Testis (tissue), 3 donors: Measurements from ENCODE around the gene ESRRB. TPM values are rescaled to one million over a fixed set of nuclear protein-coding genes. Genes with fewer than 3 reads are reported as not detected.
"Not testable (repeated sequence)": the region's sequence is repeated elsewhere in the genome, so short reads cannot be mapped to it uniquely, and the experiment has no call there.

Experiments used
- DNase-seq: peaks from one replicate; pipeline ENCODE4 v3.0.0-alpha.2; 2019
- H3K27ac ChIP-seq, 2 donors: fragments of 200-600 bp; sonication (generic); one replicate each; pipeline ENCODE4 v1.5.1; 2019
- H3K27me3 ChIP-seq: fragments of 200-600 bp; sonication (generic); one replicate; pipeline ENCODE4 v1.5.1; 2019
- H3K36me3 ChIP-seq: fragments of 200-600 bp; sonication (generic); one replicate; pipeline ENCODE4 v1.5.1; 2017; ENCODE audit warnings: low read depth; ENCODE audit errors: missing control alignments
- H3K4me1 ChIP-seq: fragments of 200-600 bp; sonication (generic); one replicate; pipeline ENCODE4 v1.5.1; 2019
- H3K4me3 ChIP-seq, 2 donors: fragments of 200-600 bp; sonication (generic); one replicate each; pipeline ENCODE4 v1.5.1; 2017 to 2019
- H3K9me3 ChIP-seq: fragments of 200-600 bp; sonication (generic); one replicate; pipeline ENCODE4 v1.5.1; 2017
- POLR2A ChIP-seq: fragments of 450-650 bp; IDR thresholded peaks from one replicate; pipeline ENCODE4 v1.6.1; 2017; ENCODE audit warnings: antibody characterized with exemption, mild to moderate bottlenecking, moderate library complexity
- WGBS, 2 donors: methylation state at CpG; one replicate each; pipeline ENCODE4 v1.1.5; 2018; 5-methylcytosine and 5-hydroxymethylcytosine counted together
- intact Hi-C: fragments of 100-400 bp; cut with DNase I; formaldehyde crosslinking; loops from one replicate; pipeline ENCODE4 v1.15.1; 2023; ENCODE audit warnings: low total_unique reads
- polyA plus RNA-seq: library from polyadenylated mRNA; stranded (reverse); fragments of 350-450 nt; fragmentation: Illumina TruSeq; extraction: RNeasy Lipid Tissue Mini Kit (QIAGEN cat#74804); gene quantifications from one replicate; pipeline ENCODE4 v1.2.3, GENCODE V29; 2014; ENCODE audit warnings: low read depth, low replicate concordance; ENCODE audit not compliant: insufficient read depth
- total RNA-seq, 2 donors: library from RNA; depleted of rRNA; stranded (reverse); fragments of >200 nt; gene quantifications; one replicate each; pipeline ENCODE4 v1.2.3, GENCODE V29; 2016
- TF ChIP-seq, protein P1 (sequence below), 3 experiments: fragments of 450-650 bp in 2 of 3; fragments of 200-600 bp in 1 of 3; sonication (generic) in 1 of 3; IDR thresholded peaks; one replicate each; pipeline ENCODE4 v1.5.1; 2016 to 2019; ENCODE audit warnings: antibody characterized with exemption in 3 of 3, mild to moderate bottlenecking in 2 of 3, moderate library complexity in 1 of 3

ESRRB gene
- total and polyA plus RNA-seq, 3 donors from 2014 or later: 2.5 to 3.3 (median 2.8) TPM

DNA sequence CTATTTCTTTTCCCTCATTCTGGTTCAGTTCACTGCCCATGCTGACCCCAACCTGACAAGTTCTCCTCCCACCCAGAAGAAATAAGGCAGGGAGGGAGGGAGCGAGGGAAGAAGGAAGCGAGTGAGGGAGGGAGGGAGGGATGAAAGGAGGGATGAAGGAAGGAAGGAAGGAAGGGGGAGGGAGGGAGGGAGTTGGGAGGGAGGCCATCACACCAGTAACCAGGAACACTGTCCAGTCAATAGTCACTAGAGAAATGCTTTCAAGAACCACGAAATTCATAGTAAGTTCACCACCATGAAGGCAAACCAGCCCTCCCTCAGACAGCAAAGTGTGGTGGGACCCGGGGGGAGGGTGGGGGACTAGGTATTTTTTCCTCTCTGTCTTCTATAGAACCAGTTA is 142.4 kb downstream of the ESRRB start:
- H3K27me3 ChIP-seq: no peaks in the 10 kb centered on the region
- intact Hi-C loops: no loop called here
- 61 to 77% methylated on average over 4 of the region's 4 CpGs for WGBS, 2 donors
- no peak overlapping the region for H3K27ac ChIP-seq
- no peaks in the 10 kb centered on the region for H3K9me3 ChIP-seq
- no peak for DNase-seq
- H3K4me1 ChIP-seq: no peaks in the 10 kb centered on the region
- no peaks in the 10 kb centered on the region for H3K36me3 ChIP-seq
- TF ChIP-seq POLR2A: no peak
- TF ChIP-seq, protein P1, sequence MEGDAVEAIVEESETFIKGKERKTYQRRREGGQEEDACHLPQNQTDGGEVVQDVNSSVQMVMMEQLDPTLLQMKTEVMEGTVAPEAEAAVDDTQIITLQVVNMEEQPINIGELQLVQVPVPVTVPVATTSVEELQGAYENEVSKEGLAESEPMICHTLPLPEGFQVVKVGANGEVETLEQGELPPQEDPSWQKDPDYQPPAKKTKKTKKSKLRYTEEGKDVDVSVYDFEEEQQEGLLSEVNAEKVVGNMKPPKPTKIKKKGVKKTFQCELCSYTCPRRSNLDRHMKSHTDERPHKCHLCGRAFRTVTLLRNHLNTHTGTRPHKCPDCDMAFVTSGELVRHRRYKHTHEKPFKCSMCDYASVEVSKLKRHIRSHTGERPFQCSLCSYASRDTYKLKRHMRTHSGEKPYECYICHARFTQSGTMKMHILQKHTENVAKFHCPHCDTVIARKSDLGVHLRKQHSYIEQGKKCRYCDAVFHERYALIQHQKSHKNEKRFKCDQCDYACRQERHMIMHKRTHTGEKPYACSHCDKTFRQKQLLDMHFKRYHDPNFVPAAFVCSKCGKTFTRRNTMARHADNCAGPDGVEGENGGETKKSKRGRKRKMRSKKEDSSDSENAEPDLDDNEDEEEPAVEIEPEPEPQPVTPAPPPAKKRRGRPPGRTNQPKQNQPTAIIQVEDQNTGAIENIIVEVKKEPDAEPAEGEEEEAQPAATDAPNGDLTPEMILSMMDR (IDR thresholded peaks at IDR 0.05): no peak
- H3K4me3 ChIP-seq: no peak overlapping the region

GRCh38 chr14:76525106-76525821 is 149.3 kb downstream of the ESRRB start:
- DNase-seq: no peak
- Histone ChIP-seq H3K27me3 (no peaks in the 10 kb centered on the region), H3K4me1 (no peaks in the 10 kb centered on the region), H3K4me3 (no peak overlapping the region), H3K36me3 (no peaks in the 10 kb centered on the region), H3K9me3 (no peaks in the 10 kb centered on the region), H3K27ac (no peak overlapping the region)
- intact Hi-C loops: no loop called here
- TF ChIP-seq, protein P1 (IDR thresholded peaks at IDR 0.05): no peak
- no peak for TF ChIP-seq POLR2A
- 69 to 70% methylated on average over 3 of the region's 3 CpGs for WGBS, 2 donors

- DNase-seq: no peak
- no peaks in the 10 kb centered on the region for H3K4me1 ChIP-seq
- no peaks in the 10 kb centered on the region for H3K9me3 ChIP-seq
- H3K27me3 ChIP-seq: no peaks in the 10 kb centered on the region
- 69 to 88% methylated on average over 3 of the region's 3 CpGs for WGBS, 2 donors
- intact Hi-C loops: no loop called here
- H3K27ac ChIP-seq: no peak overlapping the region
- H3K36me3 ChIP-seq: no peaks in the 10 kb centered on the region
- no peak for TF ChIP-seq POLR2A
- TF ChIP-seq, protein P1 (IDR thresholded peaks at IDR 0.05): no peak
- H3K4me3 ChIP-seq: no peak overlapping the region
These were observed 155.1 kb downstream of the ESRRB start for GRCh38 chr14:76531085-76531484.

DNA sequence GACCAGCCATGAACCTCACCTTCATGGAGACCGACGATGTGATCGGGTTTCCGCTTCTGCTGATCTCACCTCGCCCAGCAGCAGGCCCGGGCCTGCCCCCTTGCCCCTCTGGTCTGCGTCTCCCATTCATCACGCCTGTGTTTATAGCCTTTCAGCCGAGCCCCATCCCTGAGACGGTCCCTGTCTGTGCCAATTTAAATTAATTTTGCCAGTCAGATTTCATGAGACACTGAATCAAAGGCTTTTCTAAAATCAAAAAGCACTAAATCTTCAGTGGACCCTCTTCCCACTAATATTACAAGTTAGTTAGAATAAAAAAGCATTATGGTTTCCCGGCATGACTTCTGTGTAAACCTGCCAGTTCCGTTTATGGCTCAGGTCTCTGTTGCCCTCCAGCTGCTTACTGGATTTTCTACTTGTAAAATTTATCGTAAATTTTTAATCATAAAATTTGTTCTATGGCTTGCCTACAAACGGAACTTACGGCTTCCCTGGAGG is 155.9 kb downstream of the ESRRB start:
- TF ChIP-seq, protein P1 (IDR thresholded peaks at IDR 0.05): no peak
- no peak for TF ChIP-seq POLR2A
- no peak for DNase-seq

GRCh38 chr14:76536636-76537035 is 160.7 kb downstream of the ESRRB start:
- WGBS, 2 donors: 55 to 85% methylated on average over 5 to 22 of the region's 25 CpGs
- H3K27me3 ChIP-seq, H3K36me3 ChIP-seq, H3K9me3 ChIP-seq, H3K4me1 ChIP-seq, DNase-seq, H3K27ac ChIP-seq, intact Hi-C loops: not testable (repeated sequence)
- peak overlapping the region in 1 of 2 donors; percentile 29 for H3K4me3 ChIP-seq

More for the DNA sequence above, 155.9 kb downstream of the ESRRB start:
- intact Hi-C loops: no loop called here
- Histone ChIP-seq H3K9me3 (no peaks in the 10 kb centered on the region), H3K27me3 (no peaks in the 10 kb centered on the region), H3K4me1 (no peaks in the 10 kb centered on the region), H3K27ac (no peak overlapping the region), H3K36me3 (no peaks in the 10 kb centered on the region), H3K4me3 (no peak overlapping the region)
- 76 to 83% methylated on average over 15 of the region's 15 CpGs for WGBS, 2 donors
